ENCODE data around the gene C6orf52.

The C6orf52 gene

GRCh38 chr6:10644225-10644624 is 50.2 kb downstream of the C6orf52 start:
- no peak for DNase-seq (ENCODE audit: low read depth)

DNA sequence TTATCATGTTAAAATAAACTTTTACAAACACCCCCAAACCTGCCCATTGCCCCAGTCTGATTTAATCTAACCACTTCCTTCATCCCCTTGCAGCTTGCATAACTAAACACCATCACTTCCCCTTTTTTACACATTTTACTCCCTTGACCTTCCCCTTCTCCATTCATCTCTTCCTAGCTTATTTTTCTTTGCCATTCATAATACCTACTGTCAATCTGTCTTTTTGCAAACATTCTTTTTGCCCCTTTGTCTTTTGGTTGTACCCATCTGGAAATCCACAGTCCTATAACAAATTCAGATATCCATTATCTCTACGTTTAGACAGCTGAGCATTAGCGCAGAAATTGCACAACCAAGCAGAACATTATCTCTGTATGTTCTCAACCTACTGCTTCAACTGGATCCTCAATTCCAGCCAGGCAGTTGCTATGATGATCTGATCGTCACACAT is 51.2 kb downstream of the C6orf52 start:
- no peak for DNase-seq (ENCODE audit: low read depth)

DNA sequence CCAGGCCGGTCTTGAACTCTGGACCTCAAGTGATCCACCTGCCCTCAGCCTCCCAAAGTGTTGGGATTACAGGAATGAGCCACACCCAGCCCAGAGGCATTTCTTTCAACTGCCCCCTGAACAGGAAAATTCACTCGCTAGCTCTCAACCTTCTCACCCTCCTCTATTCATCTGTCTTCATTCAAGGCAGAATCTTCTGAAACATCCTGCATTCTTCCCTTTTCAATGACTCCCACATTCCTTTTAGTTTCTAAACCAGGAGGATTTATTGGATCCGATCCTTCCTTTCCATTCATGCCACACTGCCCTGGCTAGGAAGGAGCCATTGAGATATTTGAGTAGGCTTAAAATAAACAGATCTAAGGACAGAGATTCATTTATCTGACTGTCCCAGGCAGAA is 52.9 kb downstream of the C6orf52 start:
- no peak for DNase-seq (ENCODE audit: low read depth)

GRCh38 chr6:10640412-10640811 is 54.0 kb downstream of the C6orf52 start:
- no peak for DNase-seq (ENCODE audit: low read depth)

- peak; percentile 18 for DNase-seq (ENCODE audit: low read depth)
Observed at GRCh38 chr6:10633216-10633615, 61.2 kb downstream of the C6orf52 start.

GRCh38 chr6:10630178-10630577 is 64.2 kb downstream of the C6orf52 start:
- no peak for DNase-seq (ENCODE audit: low read depth)

DNA sequence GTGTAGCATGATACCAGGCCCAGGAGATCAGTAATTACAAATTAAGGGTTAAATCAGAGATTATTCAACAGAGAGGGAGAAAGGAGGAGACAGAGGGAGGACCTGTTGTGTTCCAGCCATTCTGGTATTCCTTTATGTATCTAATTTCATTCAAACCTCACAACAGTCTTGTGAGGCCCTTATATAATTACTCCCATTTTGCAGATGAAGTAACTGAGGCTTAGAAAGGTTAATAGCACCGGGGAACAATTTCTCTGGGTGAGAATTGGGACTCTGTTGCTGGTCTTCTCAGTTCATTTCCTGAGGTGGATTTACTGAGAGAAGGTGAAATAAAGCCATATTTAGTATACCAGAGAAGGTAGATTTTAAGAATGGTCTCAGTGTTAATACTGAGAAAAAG is 66.6 kb downstream of the C6orf52 start:
- DNase-seq (ENCODE audit: low read depth): no peak

DNA sequence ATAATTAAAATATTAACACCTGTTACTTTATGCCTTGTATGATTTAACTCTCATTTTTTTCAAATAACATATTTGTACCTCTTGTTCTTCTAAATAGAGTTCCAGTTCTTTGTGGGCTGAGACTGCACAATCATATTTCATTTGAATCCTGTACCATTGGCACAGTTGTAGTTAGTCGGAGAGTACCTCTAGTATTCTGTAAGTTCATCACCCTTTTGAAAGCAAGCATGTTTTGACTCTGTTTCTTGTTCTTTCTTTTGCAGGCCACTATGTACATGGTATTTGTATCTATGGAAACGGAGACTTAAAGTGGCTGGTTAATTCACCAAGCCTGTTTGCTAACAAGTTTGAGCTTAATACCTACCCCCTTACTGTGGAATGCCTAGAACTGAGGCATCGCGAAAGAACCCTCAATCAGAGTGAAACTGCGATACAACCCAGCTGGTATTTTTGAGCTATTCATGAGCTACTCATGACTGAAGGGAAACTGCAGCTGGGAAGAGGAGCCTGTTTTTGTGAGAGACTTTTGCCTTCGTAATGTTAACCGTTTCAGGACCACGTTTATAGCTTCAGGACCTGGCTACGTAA is 68.2 kb downstream of the C6orf52 start:
- DNase-seq (ENCODE audit: low read depth): no peak

- DNase-seq (ENCODE audit: low read depth): no peak
Observed at GRCh38 chr6:10624836-10625235, 69.6 kb downstream of the C6orf52 start.

- DNase-seq (ENCODE audit: low read depth): no peak
Observed at GRCh38 chr6:10621847-10622246, 72.6 kb downstream of the C6orf52 start.

All from GM04504 (cell line).